B cell (primary cell): ENCODE results near the gene SLF2.

Experiments
- EZH2 ChIP-seq: IDR thresholded peaks from 2 replicates; pipeline ENCODE4 v1.6.1; 2012; ENCODE audit warnings: borderline replicate concordance, low read depth, mild to moderate bottlenecking, moderate library complexity, low read length; ENCODE audit not compliant: insufficient read depth, poor library complexity, severe bottlenecking
- TF ChIP-seq, protein P1 (sequence below): fragments of 200-600 bp; IDR thresholded peaks from one replicate; pipeline ENCODE4 v1.8.0; 2022; ENCODE audit warnings: antibody characterized with exemption, mild to moderate bottlenecking

DNA sequence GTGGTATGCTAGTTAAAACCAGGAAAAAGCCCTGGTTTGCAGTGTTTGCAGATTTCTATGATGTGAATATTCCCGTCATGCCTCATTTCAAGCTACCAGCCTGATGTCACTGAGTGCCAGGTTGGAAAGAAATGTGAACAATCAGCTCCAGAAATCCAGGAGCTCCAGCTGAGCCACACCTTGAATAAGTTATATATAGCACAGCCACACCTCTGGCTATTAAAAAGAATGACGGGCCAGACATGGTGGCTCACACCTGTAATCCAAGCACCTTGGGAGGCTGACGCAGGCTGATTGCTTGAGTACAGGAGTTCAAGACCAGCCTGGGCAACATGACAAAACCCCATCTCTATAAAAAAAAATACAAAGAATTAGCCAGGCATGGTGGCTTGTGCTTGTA is 18.7 kb upstream of the SLF2 start:
- TF ChIP-seq, protein P1, sequence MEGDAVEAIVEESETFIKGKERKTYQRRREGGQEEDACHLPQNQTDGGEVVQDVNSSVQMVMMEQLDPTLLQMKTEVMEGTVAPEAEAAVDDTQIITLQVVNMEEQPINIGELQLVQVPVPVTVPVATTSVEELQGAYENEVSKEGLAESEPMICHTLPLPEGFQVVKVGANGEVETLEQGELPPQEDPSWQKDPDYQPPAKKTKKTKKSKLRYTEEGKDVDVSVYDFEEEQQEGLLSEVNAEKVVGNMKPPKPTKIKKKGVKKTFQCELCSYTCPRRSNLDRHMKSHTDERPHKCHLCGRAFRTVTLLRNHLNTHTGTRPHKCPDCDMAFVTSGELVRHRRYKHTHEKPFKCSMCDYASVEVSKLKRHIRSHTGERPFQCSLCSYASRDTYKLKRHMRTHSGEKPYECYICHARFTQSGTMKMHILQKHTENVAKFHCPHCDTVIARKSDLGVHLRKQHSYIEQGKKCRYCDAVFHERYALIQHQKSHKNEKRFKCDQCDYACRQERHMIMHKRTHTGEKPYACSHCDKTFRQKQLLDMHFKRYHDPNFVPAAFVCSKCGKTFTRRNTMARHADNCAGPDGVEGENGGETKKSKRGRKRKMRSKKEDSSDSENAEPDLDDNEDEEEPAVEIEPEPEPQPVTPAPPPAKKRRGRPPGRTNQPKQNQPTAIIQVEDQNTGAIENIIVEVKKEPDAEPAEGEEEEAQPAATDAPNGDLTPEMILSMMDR: no peak
- no peak for TF ChIP-seq EZH2
